Osteocyte (in vitro differentiated cells): ENCODE measurements around the gene SLC22A4. TPM values are rescaled to one million over a fixed set of nuclear protein-coding genes. Genes with fewer than 3 reads are reported as not detected.
A peak's percentile ranks its signal among the peaks of the same experiment; 100 is the strongest.

Experiments
- DNase-seq: peaks from one replicate; pipeline ENCODE4 v3.0.0; 2021; ENCODE audit warnings: mixed read lengths; ENCODE audit not compliant: unreplicated experiment; ENCODE audit errors: extremely low spot score
- H3K27ac Mint-ChIP-seq: one replicate; pipeline ENCODE4 v1.8.0; 2021; ENCODE audit warnings: mild to moderate bottlenecking, mixed read lengths; ENCODE audit not compliant: unreplicated experiment
- H3K27me3 Mint-ChIP-seq: one replicate; pipeline ENCODE4 v1.8.0; 2021; ENCODE audit warnings: mixed read lengths; ENCODE audit not compliant: unreplicated experiment
- H3K36me3 Mint-ChIP-seq: one replicate; pipeline ENCODE4 v1.8.0; 2021; ENCODE audit warnings: mixed read lengths; ENCODE audit not compliant: unreplicated experiment
- H3K4me1 Mint-ChIP-seq: one replicate; pipeline ENCODE4 v1.8.0; 2021; ENCODE audit warnings: mixed read lengths; ENCODE audit not compliant: unreplicated experiment
- H3K4me3 Mint-ChIP-seq: one replicate; pipeline ENCODE4 v1.8.0; 2021; ENCODE audit warnings: mild to moderate bottlenecking, moderate library complexity, mixed read lengths; ENCODE audit not compliant: unreplicated experiment
- H3K9me3 Mint-ChIP-seq: one replicate; pipeline ENCODE4 v1.8.0; 2021; ENCODE audit warnings: mixed read lengths; ENCODE audit not compliant: unreplicated experiment
- total RNA-seq: library from RNA; stranded (reverse); gene quantifications from 2 replicates; pipeline ENCODE4 v1.2.1, GENCODE V29; 2021
- TF ChIP-seq, protein P1 (sequence below): fragments of 200-600 bp; sonication (generic); IDR thresholded peaks from 2 replicates; pipeline ENCODE4 v1.5.0; 2021; ENCODE audit warnings: antibody characterized with exemption, mild to moderate bottlenecking, moderate library complexity

Gene SLC22A4
- total RNA-seq, 1 donor from 2014 or later, result 1.4 TPM

DNA sequence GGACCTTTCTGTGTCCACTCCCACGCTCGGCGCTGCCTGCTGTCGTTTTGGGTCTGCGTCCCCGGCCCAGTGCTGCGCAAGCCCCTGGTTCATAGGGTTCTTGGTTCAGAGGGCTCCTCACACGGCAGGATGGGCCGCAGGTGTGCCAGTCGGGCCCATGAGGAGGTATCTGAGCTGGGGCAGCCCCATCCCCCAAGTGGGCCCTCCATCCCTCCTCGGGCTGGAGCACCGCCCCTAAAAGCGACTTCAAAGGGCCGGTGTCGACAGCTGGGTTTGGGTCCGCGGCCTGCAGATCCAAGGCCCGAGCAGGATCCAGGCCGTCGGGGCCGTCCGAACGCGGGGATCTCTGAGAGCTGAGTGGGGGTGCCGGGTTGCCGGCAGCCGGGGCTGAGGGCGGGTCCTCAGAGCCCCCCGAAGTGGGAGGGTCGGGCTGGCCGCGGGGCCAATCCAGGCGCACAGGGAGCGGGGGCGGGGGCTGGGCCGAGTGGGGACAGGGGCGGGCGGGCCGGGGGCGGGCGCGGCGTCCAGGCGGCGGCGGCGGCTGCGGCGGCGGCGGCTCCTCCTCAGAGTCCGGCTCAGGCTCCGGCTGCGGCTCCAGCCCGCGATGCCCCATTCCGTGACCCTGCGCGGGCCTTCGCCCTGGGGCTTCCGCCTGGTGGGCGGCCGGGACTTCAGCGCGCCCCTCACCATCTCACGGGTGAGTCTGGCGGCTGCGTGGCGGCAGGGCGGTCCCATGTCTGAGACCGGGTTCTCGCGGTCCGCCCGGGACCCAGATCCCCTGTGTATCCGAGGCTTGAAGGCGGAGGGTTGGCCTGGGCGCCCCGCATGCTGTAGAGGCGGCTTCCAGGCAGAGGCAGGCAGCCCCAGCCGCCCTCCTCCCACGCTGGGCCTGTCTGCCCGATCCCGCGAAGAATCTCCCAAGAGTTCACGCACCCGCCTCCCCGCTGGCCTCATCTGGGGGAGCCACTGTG lies 36.8 kb upstream of the SLC22A4 start, which contains the start of gene PDLIM4:
PDLIM4 (plus strand) TSS at position 566 of the 971 bp plus-strand sequence; CDS start at position 605, 39 bp downstream.
- H3K27ac Mint-ChIP-seq, result peak within 1 kb of the TSS; percentile 97
- H3K9me3 Mint-ChIP-seq, result no peaks in the 10 kb centered on the region
- H3K27me3 Mint-ChIP-seq, result no peaks in the 10 kb centered on the region
- H3K36me3 Mint-ChIP-seq, result peaks cover 5% of the 10 kb centered on the region
- peak within 1 kb of the TSS; percentile 77 for H3K4me3 Mint-ChIP-seq
- H3K4me1 Mint-ChIP-seq, result peaks cover 58% of the 10 kb centered on the region
- TF ChIP-seq, protein P1, sequence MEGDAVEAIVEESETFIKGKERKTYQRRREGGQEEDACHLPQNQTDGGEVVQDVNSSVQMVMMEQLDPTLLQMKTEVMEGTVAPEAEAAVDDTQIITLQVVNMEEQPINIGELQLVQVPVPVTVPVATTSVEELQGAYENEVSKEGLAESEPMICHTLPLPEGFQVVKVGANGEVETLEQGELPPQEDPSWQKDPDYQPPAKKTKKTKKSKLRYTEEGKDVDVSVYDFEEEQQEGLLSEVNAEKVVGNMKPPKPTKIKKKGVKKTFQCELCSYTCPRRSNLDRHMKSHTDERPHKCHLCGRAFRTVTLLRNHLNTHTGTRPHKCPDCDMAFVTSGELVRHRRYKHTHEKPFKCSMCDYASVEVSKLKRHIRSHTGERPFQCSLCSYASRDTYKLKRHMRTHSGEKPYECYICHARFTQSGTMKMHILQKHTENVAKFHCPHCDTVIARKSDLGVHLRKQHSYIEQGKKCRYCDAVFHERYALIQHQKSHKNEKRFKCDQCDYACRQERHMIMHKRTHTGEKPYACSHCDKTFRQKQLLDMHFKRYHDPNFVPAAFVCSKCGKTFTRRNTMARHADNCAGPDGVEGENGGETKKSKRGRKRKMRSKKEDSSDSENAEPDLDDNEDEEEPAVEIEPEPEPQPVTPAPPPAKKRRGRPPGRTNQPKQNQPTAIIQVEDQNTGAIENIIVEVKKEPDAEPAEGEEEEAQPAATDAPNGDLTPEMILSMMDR, result no peak
- peak; percentile 86 for DNase-seq

DNA sequence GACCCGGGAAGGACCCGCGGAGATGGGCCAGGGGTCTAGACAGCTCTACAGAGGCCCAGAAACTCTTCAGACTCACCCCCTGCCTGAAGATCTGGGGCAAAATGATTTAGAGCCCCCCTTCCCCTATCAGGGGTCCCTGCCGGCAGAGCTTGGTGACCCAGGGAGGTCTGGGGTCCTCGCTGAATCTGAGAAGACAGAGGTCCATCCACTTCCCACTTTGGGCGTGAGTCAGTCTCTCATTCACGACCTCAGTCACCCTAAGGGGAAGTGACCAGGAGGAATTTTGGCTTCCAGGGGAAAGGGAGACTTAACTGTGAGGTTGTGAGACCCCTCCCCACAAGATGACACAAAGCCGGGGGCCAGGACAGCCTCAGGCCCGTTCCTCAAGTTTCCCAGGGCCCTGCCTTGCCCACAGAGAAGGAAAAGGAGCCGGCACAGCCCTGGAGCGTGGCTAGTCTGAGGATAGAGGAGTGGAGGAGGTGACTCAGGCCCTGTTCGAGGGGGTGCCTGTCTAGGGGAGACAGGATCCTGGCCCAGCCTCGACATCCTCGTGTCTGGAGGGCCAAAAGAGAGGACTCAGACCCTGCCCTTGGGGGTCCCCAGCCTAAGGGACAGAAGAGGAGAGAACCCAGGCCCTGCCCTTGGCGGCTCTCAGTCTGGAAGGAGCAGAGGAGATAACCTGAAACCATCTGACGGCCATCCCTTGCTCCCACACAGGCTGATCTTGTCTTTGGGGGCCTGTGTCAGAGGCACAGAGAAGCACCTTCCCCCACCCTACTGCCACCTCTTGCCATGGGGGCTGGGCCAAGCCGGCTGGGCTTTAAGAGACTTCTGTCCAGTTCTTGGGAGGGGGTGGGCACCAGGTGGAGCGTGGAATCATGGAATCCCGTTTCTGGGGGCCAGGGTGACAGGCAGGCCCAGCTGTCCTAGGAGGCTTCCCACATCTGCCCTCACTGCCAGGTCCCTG lies 35.8 kb upstream of the SLC22A4 start:
- peaks cover 58% of the 10 kb centered on the region for H3K4me1 Mint-ChIP-seq
- peak; percentile 84 for DNase-seq
- H3K4me3 Mint-ChIP-seq, result peak overlapping the region; percentile 77
- H3K27me3 Mint-ChIP-seq, result no peaks in the 10 kb centered on the region
- H3K9me3 Mint-ChIP-seq, result no peaks in the 10 kb centered on the region
- peak overlapping the region; percentile 97 for H3K27ac Mint-ChIP-seq
- TF ChIP-seq, protein P1, result no peak
- H3K36me3 Mint-ChIP-seq, result peaks cover 5% of the 10 kb centered on the region

DNA sequence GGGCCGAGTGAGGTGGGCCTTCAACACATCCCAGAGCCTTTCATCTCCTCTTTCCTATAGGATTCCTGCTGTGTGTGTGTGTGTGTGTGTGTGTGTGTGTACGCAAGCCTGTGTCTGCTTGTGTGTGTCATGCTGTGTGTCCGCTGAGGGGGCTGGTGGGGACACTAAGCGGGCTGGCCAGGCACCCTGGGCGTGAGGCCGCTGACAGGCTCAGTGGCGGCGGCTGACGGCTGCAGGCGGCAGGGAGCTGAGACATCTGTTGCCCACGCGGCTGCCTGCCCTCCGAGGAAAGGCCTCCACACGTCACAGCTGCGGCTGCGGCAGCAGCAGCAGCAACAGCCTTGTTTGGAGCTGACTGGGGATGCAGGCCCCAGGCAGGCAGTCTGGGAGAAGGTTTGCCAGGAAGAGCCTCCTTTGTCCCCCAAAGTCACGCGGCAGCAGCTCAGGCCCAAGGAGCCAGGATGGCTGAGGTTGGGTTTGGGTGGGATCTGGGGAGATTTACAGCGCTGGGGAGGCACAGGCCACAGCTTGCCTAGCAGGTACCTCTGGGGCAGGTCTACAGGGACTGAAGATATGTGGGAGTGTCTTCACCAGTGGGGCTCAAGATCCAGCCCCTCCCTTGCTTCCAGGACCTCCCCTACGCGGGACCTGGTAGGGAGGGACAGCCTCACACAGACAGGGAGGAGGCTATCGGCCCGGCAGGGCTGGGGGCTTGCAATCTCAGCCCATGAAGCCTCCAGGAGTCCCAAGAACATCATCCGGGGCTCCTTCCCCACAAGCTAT lies 34.9 kb upstream of the SLC22A4 start:
- Mint-ChIP-seq H3K27me3 (no peaks in the 10 kb centered on the region), H3K4me3 (peak overlapping the region; percentile 77), H3K27ac (peak overlapping the region; percentile 97), H3K9me3 (no peaks in the 10 kb centered on the region), H3K36me3 (peaks cover 7% of the 10 kb centered on the region), H3K4me1 (peaks cover 52% of the 10 kb centered on the region)
- peak; percentile 92 for DNase-seq
- TF ChIP-seq, protein P1, result no peak

DNA sequence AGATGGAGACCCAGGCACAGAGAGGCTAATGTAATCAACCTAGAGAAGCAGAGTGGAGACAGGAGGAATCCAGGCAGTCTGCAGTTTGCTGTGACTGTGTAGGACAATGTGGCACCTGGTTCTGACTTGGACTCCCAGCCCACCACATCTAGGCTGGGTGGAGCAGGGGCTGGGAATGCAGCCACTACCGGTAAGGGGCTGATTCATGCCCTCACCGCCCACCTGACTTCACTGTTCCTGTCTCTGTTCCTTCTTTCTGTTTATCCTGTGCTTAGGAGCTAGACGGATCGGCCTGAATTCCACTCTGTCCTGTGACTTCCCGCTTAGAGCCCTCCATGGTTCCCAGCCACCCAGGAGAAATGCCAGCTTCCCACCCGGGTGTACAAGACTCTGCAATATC lies 34.1 kb upstream of the SLC22A4 start:
- TF ChIP-seq, protein P1, result no peak
- peak overlapping the region; percentile 97 for H3K27ac Mint-ChIP-seq
- no peaks in the 10 kb centered on the region for H3K9me3 Mint-ChIP-seq
- H3K4me3 Mint-ChIP-seq, result peak overlapping the region; percentile 16
- no peaks in the 10 kb centered on the region for H3K27me3 Mint-ChIP-seq
- H3K4me1 Mint-ChIP-seq, result peaks cover 49% of the 10 kb centered on the region
- DNase-seq, result peak; percentile 59
- H3K36me3 Mint-ChIP-seq, result peaks cover 15% of the 10 kb centered on the region
